Measurements from ENCODE around the gene AFAP1. TPM values are rescaled to one million over a fixed set of nuclear protein-coding genes. Genes with fewer than 3 reads are reported as not detected.
"Not testable (repeated sequence)": the region's sequence is repeated elsewhere in the genome, so short reads cannot be mapped to it uniquely, and the experiment has no call there.

The AFAP1 gene
- total RNA-seq, 1 donor: under 0.01 TPM

GRCh38 chr4:7949759-7950158, 10.1 kb upstream of the AFAP1 start:
- DNase-seq (ENCODE audit: low read depth in 2 of 3, low spot score in 2 of 3): no peak

- no peak for DNase-seq (ENCODE audit: low read depth in 2 of 3, low spot score in 2 of 3)
These were observed 8.3 kb upstream of the AFAP1 start for GRCh38 chr4:7947927-7948326.

GRCh38 chr4:7945709-7946380, 6.2 kb upstream of the AFAP1 start:
- no peak for DNase-seq (ENCODE audit: low read depth in 2 of 3, low spot score in 2 of 3)

- no peak for DNase-seq (ENCODE audit: low read depth in 2 of 3, low spot score in 2 of 3)
These were observed 5.0 kb upstream of the AFAP1 start for GRCh38 chr4:7944599-7945220.

- not testable (repeated sequence) for DNase-seq (ENCODE audit: low read depth in 2 of 3, low spot score in 2 of 3)
These were observed 4.0 kb upstream of the AFAP1 start for GRCh38 chr4:7943688-7944087.

- no peak for DNase-seq (ENCODE audit: low read depth in 2 of 3, low spot score in 2 of 3)
These were observed 3.5 kb upstream of the AFAP1 start for GRCh38 chr4:7943211-7943610.

- DNase-seq (ENCODE audit: low read depth in 2 of 3, low spot score in 2 of 3): no peak
These were observed 2.4 kb upstream of the AFAP1 start for GRCh38 chr4:7941965-7942496.

- no peak for DNase-seq (ENCODE audit: low read depth in 2 of 3, low spot score in 2 of 3)
These were observed 1.7 kb upstream of the AFAP1 start for GRCh38 chr4:7941111-7941964.

- DNase-seq (ENCODE audit: low read depth in 2 of 3, low spot score in 2 of 3): no peak
These were observed 868 bp downstream of the AFAP1 start for GRCh38 chr4:7938609-7939376.

- no peak for DNase-seq (ENCODE audit: low read depth in 2 of 3, low spot score in 2 of 3)
These were observed 1.4 kb downstream of the AFAP1 start for GRCh38 chr4:7938266-7938608.

GRCh38 chr4:7937006-7937405, 2.7 kb downstream of the AFAP1 start:
- DNase-seq (ENCODE audit: low read depth in 2 of 3, low spot score in 2 of 3): peak in 1 of 3 donors; percentile 54

- no peak for DNase-seq (ENCODE audit: low read depth in 2 of 3, low spot score in 2 of 3)
These were observed 5.8 kb downstream of the AFAP1 start for GRCh38 chr4:7933651-7934510.

GRCh38 chr4:7932287-7932686, 7.4 kb downstream of the AFAP1 start:
- DNase-seq (ENCODE audit: low read depth in 2 of 3, low spot score in 2 of 3): no peak

GRCh38 chr4:7929118-7929951, 10.3 kb downstream of the AFAP1 start:
- no peak for DNase-seq (ENCODE audit: low read depth in 2 of 3, low spot score in 2 of 3)

GRCh38 chr4:7928711-7929110, 10.9 kb downstream of the AFAP1 start:
- no peak for DNase-seq (ENCODE audit: low read depth in 2 of 3, low spot score in 2 of 3)

GRCh38 chr4:7926822-7927221, 12.8 kb downstream of the AFAP1 start:
- no peak for DNase-seq (ENCODE audit: low read depth in 2 of 3, low spot score in 2 of 3)

GRCh38 chr4:7924570-7924969, 15.1 kb downstream of the AFAP1 start:
- no peak for DNase-seq (ENCODE audit: low read depth in 2 of 3, low spot score in 2 of 3)

GRCh38 chr4:7924163-7924562, 15.5 kb downstream of the AFAP1 start:
- no peak for DNase-seq (ENCODE audit: low read depth in 2 of 3, low spot score in 2 of 3)

GRCh38 chr4:7922466-7922865, 17.2 kb downstream of the AFAP1 start:
- no peak for DNase-seq (ENCODE audit: low read depth in 2 of 3, low spot score in 2 of 3)

Measured in hematopoietic multipotent progenitor cell (in vitro differentiated cells).